GM12892 (cell line): ENCODE measurements around the gene CLN5.

ENCODE experiments used
- POLR2A ChIP-seq: IDR thresholded peaks from 2 replicates; pipeline ENCODE4 v1.6.1; 2011; ENCODE audit warnings: low read depth, low read length, control low read depth
- POLR2AphosphoS5 ChIP-seq: IDR thresholded peaks from 2 replicates; pipeline ENCODE4 v1.6.1; 2011; ENCODE audit warnings: low read depth, low read length, control low read depth

GRCh38 chr13:77001963-77002587 lies 10.2 kb downstream of the CLN5 start:
- TF ChIP-seq POLR2A, result no peak
- TF ChIP-seq POLR2AphosphoS5, result no peak
